PC-9 (cell line): ENCODE measurements around the gene B3GNT2.

Source experiments
- EZH2 ChIP-seq: fragments of 200-600 bp; sonication (generic); IDR thresholded peaks from 2 replicates; pipeline ENCODE4 v1.8.0; 2017; ENCODE audit warnings: antibody characterized with exemption, low read depth
- TF ChIP-seq, protein P1 (sequence below): fragments of 200-600 bp; sonication (generic); conservative IDR thresholded peaks from 2 replicates; pipeline ENCODE4 v1.6.1; 2017; ENCODE audit warnings: mixed run types, antibody characterized with exemption, mild to moderate bottlenecking, moderate library complexity

DNA sequence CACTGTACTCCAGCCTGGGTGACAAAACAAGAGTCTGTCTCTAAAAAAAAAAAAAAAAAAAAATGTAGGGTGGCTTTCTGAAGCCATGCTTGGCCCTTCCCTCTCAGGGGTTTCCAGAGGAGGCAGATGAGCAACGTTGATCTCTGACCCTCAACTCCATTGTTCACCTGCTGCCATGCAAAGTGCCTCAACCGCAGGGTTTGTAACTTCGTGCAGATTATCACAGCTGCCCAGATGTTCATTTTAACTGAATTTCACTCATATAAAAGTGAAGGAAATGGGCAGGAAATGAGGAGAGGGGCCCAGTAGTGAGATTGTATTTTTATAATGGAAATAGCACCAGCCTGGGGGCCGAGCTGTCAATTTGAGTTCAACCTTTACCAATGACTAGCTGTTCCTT is 14.9 kb upstream of the B3GNT2 start:
- TF ChIP-seq, protein P1, sequence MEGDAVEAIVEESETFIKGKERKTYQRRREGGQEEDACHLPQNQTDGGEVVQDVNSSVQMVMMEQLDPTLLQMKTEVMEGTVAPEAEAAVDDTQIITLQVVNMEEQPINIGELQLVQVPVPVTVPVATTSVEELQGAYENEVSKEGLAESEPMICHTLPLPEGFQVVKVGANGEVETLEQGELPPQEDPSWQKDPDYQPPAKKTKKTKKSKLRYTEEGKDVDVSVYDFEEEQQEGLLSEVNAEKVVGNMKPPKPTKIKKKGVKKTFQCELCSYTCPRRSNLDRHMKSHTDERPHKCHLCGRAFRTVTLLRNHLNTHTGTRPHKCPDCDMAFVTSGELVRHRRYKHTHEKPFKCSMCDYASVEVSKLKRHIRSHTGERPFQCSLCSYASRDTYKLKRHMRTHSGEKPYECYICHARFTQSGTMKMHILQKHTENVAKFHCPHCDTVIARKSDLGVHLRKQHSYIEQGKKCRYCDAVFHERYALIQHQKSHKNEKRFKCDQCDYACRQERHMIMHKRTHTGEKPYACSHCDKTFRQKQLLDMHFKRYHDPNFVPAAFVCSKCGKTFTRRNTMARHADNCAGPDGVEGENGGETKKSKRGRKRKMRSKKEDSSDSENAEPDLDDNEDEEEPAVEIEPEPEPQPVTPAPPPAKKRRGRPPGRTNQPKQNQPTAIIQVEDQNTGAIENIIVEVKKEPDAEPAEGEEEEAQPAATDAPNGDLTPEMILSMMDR = no peak
- no peak for TF ChIP-seq EZH2
